Type B pancreatic cell (in vitro differentiated cells): Measurements from ENCODE around the gene WT1. TPM values are rescaled to one million over a fixed set of nuclear protein-coding genes. Genes with fewer than 3 reads are reported as not detected.

Experiments used
- DNase-seq: peaks from one replicate; pipeline ENCODE4 v3.0.0; 2021; ENCODE audit warnings: mixed read lengths; ENCODE audit not compliant: unreplicated experiment; ENCODE audit errors: extremely low spot score
- H3K27ac Mint-ChIP-seq: 2 replicates; pipeline ENCODE4 v1.8.0; 2021; ENCODE audit warnings: mild to moderate bottlenecking, mixed read lengths
- H3K27me3 Mint-ChIP-seq: 2 replicates; pipeline ENCODE4 v1.8.0; 2021; ENCODE audit warnings: mixed read lengths
- H3K36me3 Mint-ChIP-seq: 2 replicates; pipeline ENCODE4 v1.8.0; 2021; ENCODE audit warnings: mixed read lengths
- H3K4me1 Mint-ChIP-seq: one replicate; pipeline ENCODE4 v1.8.0; 2021; ENCODE audit warnings: mixed read lengths; ENCODE audit not compliant: unreplicated experiment
- H3K4me3 Mint-ChIP-seq: 2 replicates; pipeline ENCODE4 v1.8.0; 2021; ENCODE audit warnings: mild to moderate bottlenecking, mixed read lengths
- H3K9me3 Mint-ChIP-seq: 2 replicates; pipeline ENCODE4 v1.8.0; 2021; ENCODE audit warnings: mixed read lengths
- total RNA-seq: library from RNA; stranded (reverse); gene quantifications from 2 replicates; pipeline ENCODE4 v1.2.1, GENCODE V29; 2021; ENCODE audit warnings: low replicate concordance
- TF ChIP-seq, protein P1 (sequence below): fragments of 200-600 bp; sonication (generic); conservative IDR thresholded peaks from 2 replicates; pipeline ENCODE4 v1.5.0; 2021; ENCODE audit warnings: antibody characterized with exemption, mild to moderate bottlenecking

WT1 gene
- total RNA-seq, 1 donor from 2014 or later, result 5.2 TPM

DNA sequence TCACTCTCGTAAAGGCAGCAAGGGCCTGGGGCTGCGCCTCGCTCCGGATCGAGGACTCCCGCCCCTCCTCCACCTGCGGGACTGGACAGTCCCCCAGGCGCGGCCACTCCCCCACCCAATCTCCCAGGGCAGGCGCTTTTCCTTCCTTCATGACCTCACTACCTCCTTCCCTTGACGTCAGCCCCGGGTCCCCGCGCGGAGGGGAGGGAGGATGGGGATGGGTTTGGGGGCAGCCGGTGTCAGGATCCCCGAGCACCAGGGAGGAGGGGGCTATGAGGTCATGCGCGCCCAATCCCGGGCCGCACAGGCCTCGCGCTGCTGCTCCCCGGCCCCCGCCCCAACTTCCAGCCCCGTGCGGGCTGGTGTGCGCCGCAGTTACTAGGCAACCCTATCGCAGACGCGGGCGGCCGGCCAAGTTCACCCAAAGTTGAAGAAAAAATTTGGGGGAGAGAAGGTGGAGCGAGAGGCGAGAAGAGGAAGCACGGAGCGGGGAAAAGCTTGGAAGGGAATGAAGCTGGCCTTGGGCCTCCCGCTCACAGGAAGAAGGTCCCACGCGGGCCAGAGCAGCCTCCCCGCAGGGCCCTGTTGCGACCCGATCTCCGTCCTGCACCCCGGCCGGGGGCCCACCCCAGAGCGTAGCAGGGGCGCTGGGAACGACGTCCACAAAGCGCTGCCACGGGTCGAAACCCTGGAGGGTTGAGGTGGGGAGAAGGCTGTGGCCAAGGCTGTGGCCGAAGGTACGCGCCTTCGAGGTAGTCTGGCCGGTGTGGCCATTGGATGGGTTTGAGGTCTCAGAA is 8.3 kb downstream of the WT1 start:
- Mint-ChIP-seq H3K36me3 (peaks cover 3% of the 10 kb centered on the region), H3K9me3 (no peaks in the 10 kb centered on the region), H3K4me3 (peak overlapping the region; percentile 81), H3K27me3 (peaks cover 100% of the 10 kb centered on the region), H3K4me1 (peaks cover 5% of the 10 kb centered on the region), H3K27ac (no peak overlapping the region)
- DNase-seq, result no peak
- TF ChIP-seq, protein P1, sequence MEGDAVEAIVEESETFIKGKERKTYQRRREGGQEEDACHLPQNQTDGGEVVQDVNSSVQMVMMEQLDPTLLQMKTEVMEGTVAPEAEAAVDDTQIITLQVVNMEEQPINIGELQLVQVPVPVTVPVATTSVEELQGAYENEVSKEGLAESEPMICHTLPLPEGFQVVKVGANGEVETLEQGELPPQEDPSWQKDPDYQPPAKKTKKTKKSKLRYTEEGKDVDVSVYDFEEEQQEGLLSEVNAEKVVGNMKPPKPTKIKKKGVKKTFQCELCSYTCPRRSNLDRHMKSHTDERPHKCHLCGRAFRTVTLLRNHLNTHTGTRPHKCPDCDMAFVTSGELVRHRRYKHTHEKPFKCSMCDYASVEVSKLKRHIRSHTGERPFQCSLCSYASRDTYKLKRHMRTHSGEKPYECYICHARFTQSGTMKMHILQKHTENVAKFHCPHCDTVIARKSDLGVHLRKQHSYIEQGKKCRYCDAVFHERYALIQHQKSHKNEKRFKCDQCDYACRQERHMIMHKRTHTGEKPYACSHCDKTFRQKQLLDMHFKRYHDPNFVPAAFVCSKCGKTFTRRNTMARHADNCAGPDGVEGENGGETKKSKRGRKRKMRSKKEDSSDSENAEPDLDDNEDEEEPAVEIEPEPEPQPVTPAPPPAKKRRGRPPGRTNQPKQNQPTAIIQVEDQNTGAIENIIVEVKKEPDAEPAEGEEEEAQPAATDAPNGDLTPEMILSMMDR, result no peak

DNA sequence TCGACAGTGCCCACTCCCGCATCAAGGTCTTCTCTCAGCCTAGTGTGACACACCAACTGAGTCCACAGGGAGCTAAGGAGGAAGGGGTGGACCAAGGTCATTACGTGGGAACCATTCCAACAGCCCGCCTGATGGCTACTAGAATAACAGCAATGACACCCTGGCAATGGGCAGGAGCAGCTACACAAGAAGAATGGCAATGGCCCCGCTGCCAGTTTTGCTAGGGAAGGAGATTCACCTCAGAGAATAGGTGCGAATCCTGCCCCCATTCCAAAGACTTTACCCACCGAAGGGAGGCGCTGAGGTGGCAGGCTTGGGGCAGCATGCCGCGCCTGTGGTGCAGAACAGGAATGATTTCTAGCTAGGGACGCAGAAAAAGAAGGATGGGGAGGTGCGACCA is 9.1 kb downstream of the WT1 start:
- Mint-ChIP-seq H3K36me3 (peaks cover 3% of the 10 kb centered on the region), H3K4me1 (peaks cover 5% of the 10 kb centered on the region), H3K4me3 (peak overlapping the region; percentile 81), H3K27me3 (peaks cover 100% of the 10 kb centered on the region), H3K27ac (no peak overlapping the region), H3K9me3 (no peaks in the 10 kb centered on the region)
- DNase-seq, result no peak
- TF ChIP-seq, protein P1, result no peak

DNA sequence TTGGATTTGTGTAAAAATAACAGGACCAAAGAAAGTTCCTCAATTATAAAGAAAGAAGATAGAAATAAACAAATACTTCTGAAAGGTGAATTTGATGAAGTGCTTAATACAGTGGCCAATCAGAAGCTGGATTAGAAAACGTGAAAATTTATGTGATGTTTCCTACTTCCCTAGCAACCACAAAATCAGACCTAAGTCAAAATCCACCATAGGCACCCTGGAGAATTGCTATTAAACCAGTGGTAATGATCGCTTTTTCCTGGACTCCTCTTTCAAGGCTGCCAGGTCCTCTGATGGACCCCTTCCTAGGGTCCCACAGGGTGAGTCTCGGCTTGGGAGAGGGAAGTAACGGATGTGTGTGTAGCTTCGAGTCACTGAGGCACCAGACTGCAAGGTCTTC is 9.6 kb downstream of the WT1 start:
- peaks cover 5% of the 10 kb centered on the region for H3K4me1 Mint-ChIP-seq
- TF ChIP-seq, protein P1, result no peak
- no peak for DNase-seq
- no peak overlapping the region for H3K27ac Mint-ChIP-seq
- no peaks in the 10 kb centered on the region for H3K9me3 Mint-ChIP-seq
- peaks cover 3% of the 10 kb centered on the region for H3K36me3 Mint-ChIP-seq
- H3K27me3 Mint-ChIP-seq, result peaks cover 100% of the 10 kb centered on the region
- H3K4me3 Mint-ChIP-seq, result peak overlapping the region; percentile 10

DNA sequence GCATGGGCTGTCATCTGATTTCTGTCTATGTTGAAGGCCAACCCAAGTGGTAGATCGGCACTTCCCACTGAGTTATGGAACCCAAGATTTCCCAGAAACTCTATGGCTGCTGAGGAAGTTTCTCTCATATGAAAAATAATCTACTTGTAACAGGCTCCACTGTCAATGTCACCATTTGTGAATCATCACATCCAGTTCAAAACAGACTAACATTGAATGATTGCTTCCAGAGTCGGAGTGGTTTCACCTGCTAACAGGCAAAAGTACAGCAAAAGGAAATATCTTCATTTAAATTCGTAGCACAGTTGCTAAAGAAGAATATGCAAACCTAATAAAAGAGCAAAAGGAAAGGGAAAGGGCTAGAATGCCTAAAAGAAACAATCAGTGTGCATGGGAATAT is 12.8 kb downstream of the WT1 start:
- H3K4me1 Mint-ChIP-seq, result peaks cover 12% of the 10 kb centered on the region
- DNase-seq, result no peak
- no peaks in the 10 kb centered on the region for H3K9me3 Mint-ChIP-seq
- H3K4me3 Mint-ChIP-seq, result no peak overlapping the region
- no peaks in the 10 kb centered on the region for H3K36me3 Mint-ChIP-seq
- peaks cover 88% of the 10 kb centered on the region for H3K27me3 Mint-ChIP-seq
- TF ChIP-seq, protein P1, result no peak
- H3K27ac Mint-ChIP-seq, result no peak overlapping the region

DNA sequence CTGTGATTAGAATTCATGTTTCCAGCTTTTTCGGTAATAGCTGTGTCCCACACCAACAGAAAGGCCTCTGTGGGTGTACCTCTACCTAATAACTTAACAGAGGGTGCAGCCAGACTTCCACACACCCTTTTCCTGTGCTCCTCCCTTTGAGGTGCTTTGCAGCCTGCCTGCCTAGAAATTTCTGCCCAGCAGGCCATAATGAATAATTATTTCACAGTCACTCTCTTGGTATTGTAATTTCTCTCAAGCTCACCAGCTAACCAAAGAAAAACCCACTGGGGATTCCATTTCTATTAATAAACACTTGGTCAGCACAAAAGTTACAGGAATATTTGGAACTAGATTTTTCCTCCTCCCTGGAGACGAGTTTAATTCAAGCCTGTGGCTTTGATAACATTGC is 13.3 kb downstream of the WT1 start:
- no peak for DNase-seq
- TF ChIP-seq, protein P1, result no peak
- H3K27ac Mint-ChIP-seq, result no peak overlapping the region
- H3K36me3 Mint-ChIP-seq, result no peaks in the 10 kb centered on the region
- peaks cover 12% of the 10 kb centered on the region for H3K4me1 Mint-ChIP-seq
- H3K4me3 Mint-ChIP-seq, result no peak overlapping the region
- H3K27me3 Mint-ChIP-seq, result peaks cover 88% of the 10 kb centered on the region
- H3K9me3 Mint-ChIP-seq, result no peaks in the 10 kb centered on the region
